ENCODE measurements around the gene UACA.

DNA sequence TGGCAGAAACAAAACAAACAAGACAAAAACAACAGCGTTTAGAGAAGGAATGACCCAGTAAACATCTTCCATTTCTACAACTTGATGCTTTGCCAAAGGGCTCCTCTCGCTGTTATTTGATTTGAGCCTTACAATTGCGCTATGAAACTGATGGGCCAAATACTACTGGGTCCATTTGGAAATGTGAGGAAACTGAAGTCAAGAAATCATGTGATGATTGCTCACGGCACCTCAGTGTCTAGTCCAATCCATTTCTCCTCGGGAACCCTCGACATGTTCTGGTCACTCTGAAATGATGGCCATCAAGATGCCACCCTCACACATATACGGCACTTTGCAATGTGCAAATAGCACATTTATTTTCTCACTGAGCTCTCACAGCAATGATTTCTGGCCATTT is 136.0 kb downstream of the UACA start:
- TF ChIP-seq, protein P1, sequence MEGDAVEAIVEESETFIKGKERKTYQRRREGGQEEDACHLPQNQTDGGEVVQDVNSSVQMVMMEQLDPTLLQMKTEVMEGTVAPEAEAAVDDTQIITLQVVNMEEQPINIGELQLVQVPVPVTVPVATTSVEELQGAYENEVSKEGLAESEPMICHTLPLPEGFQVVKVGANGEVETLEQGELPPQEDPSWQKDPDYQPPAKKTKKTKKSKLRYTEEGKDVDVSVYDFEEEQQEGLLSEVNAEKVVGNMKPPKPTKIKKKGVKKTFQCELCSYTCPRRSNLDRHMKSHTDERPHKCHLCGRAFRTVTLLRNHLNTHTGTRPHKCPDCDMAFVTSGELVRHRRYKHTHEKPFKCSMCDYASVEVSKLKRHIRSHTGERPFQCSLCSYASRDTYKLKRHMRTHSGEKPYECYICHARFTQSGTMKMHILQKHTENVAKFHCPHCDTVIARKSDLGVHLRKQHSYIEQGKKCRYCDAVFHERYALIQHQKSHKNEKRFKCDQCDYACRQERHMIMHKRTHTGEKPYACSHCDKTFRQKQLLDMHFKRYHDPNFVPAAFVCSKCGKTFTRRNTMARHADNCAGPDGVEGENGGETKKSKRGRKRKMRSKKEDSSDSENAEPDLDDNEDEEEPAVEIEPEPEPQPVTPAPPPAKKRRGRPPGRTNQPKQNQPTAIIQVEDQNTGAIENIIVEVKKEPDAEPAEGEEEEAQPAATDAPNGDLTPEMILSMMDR (conservative IDR thresholded peaks at IDR 0.05), result no peak
- no peak for TF ChIP-seq EZH2 (IDR thresholded peaks at IDR 0.05; ENCODE audit: low read depth)

All from PC-9 (cell line).